GM23338 (cell line): ENCODE measurements around the gene CGB1. TPM values are rescaled to one million over a fixed set of nuclear protein-coding genes. Genes with fewer than 3 reads are reported as not detected.
A peak's percentile ranks its signal among the peaks of the same experiment; 100 is the strongest.

Experiments used
- ATAC-seq: fragments of 200-7000 bp; cut with Tn5 transposase; 3 replicates; pipeline ENCODE4 v1.9.1; 2020
- DNase-seq: peaks from one replicate; pipeline ENCODE4 v3.0.0-alpha.2; 2015; ENCODE audit warnings: low spot score
- H2AFZ ChIP-seq: fragments of 200-600 bp; sonication (generic); 2 replicates; pipeline ENCODE4 v1.8.0; 2016; ENCODE audit warnings: antibody characterized with exemption, mild to moderate bottlenecking, moderate library complexity
- H3F3A ChIP-seq: fragments of 200-600 bp; sonication (generic); replicated peaks from 2 replicates; pipeline ENCODE4 v1.8.0; 2017; ENCODE audit warnings: antibody characterized with exemption, mixed run types, low read depth
- H3K27ac ChIP-seq: fragments of 200-600 bp; sonication (generic); 2 replicates; pipeline ENCODE4 v1.6.1; 2016; ENCODE audit warnings: low read depth
- H3K27me3 ChIP-seq: fragments of 200-600 bp; sonication (generic); 2 replicates; pipeline ENCODE4 v1.8.0; 2016; ENCODE audit warnings: mild to moderate bottlenecking, mixed run types, moderate library complexity; ENCODE audit not compliant: insufficient read depth
- H3K36me3 ChIP-seq: fragments of 200-600 bp; sonication (generic); 2 replicates; pipeline ENCODE4 v1.8.0; 2016; ENCODE audit warnings: mild to moderate bottlenecking; ENCODE audit not compliant: insufficient read depth
- H3K4me1 ChIP-seq: fragments of 200-600 bp; sonication (generic); 2 replicates; pipeline ENCODE4 v1.8.0; 2016; ENCODE audit warnings: mild to moderate bottlenecking, moderate library complexity; ENCODE audit not compliant: insufficient read depth
- H3K4me2 ChIP-seq: fragments of 200-600 bp; sonication (generic); 2 replicates; pipeline ENCODE4 v1.7.1; 2017; ENCODE audit warnings: mixed run types
- H3K4me3 ChIP-seq: fragments of 200-600 bp; sonication (generic); 2 replicates; pipeline ENCODE4 v1.6.1; 2016; ENCODE audit warnings: mixed run types
- H3K79me2 ChIP-seq: fragments of 200-600 bp; sonication (generic); replicated peaks from 2 replicates; pipeline ENCODE4 v1.8.0; 2017; ENCODE audit warnings: mild to moderate bottlenecking; ENCODE audit not compliant: insufficient read depth
- H3K9me2 ChIP-seq: fragments of 200-600 bp; sonication (generic); 2 replicates; pipeline ENCODE4 v1.8.0; 2017; ENCODE audit not compliant: insufficient read depth
- H4K20me1 ChIP-seq: fragments of 200-600 bp; sonication (generic); replicated peaks from 2 replicates; pipeline ENCODE4 v1.8.0; 2017; ENCODE audit warnings: mild to moderate bottlenecking; ENCODE audit not compliant: insufficient read depth
- H3K27ac Mint-ChIP-seq: 2 replicates; pipeline ENCODE4 v1.8.0; 2020; ENCODE audit warnings: inconsistent platforms, mild to moderate bottlenecking, moderate library complexity, mixed read lengths
- H3K27me3 Mint-ChIP-seq: 3 replicates; pipeline ENCODE4 v1.8.0; 2022; ENCODE audit warnings: low read depth, mild to moderate bottlenecking, moderate library complexity, mixed read lengths, inconsistent platforms; ENCODE audit not compliant: insufficient read depth, poor library complexity
- H3K36me3 Mint-ChIP-seq: 3 replicates; pipeline ENCODE4 v1.8.0; 2021; ENCODE audit warnings: low read depth, mild to moderate bottlenecking, inconsistent platforms, moderate library complexity, mixed read lengths
- H3K4me1 Mint-ChIP-seq: 3 replicates; pipeline ENCODE4 v1.8.0; 2020; ENCODE audit warnings: mild to moderate bottlenecking, inconsistent platforms, mixed read lengths
- H3K4me3 Mint-ChIP-seq: 3 replicates; pipeline ENCODE4 v1.8.0; 2021; ENCODE audit warnings: moderate library complexity, mild to moderate bottlenecking, inconsistent platforms, mixed read lengths
- H3K9me3 Mint-ChIP-seq: 3 replicates; pipeline ENCODE4 v1.8.0; 2020; ENCODE audit warnings: moderate library complexity, mild to moderate bottlenecking, inconsistent platforms, mixed read lengths
- EZH2 ChIP-seq: fragments of 200-600 bp; sonication (generic); IDR thresholded peaks from one replicate; pipeline ENCODE4 v1.8.0; 2017; ENCODE audit warnings: antibody characterized with exemption, mild to moderate bottlenecking, low read depth; ENCODE audit not compliant: unreplicated experiment
- JUNB ChIP-seq: IDR thresholded peaks from one replicate; pipeline ENCODE4 v1.6.1; 2016; ENCODE audit warnings: antibody characterized with exemption; ENCODE audit not compliant: unreplicated experiment
- NANOG ChIP-seq: IDR thresholded peaks from 2 replicates; pipeline ENCODE4 v1.6.1; 2016; ENCODE audit warnings: antibody characterized with exemption, borderline replicate concordance
- POLR2AphosphoS5 ChIP-seq: IDR thresholded peaks from 2 replicates; pipeline ENCODE4 v1.6.1; 2016; ENCODE audit warnings: antibody characterized with exemption, low read depth
- STAT1 ChIP-seq: IDR thresholded peaks from one replicate; pipeline ENCODE4 v1.6.1; 2016; ENCODE audit warnings: antibody characterized with exemption; ENCODE audit not compliant: unreplicated experiment
- ZNF331 ChIP-seq: fragments of 250-450 bp; sonication (Bioruptor Pico); IDR thresholded peaks from 2 replicates; pipeline ENCODE4 v1.5.0; 2020; ENCODE audit warnings: low read depth, mild to moderate bottlenecking, moderate library complexity
- polyA plus RNA-seq: library from polyadenylated mRNA; unstranded; fragments of >200 nt; fragmentation: Nextera tagmentation; extraction: Ambion mirVana; gene quantifications from 2 replicates; pipeline ENCODE4 v1.2.1, GENCODE V29; 2016
- total RNA-seq: library from RNA; depleted of rRNA; stranded (reverse); fragments of >200 nt; shearing (Covaris generic); gene quantifications from 2 replicates; pipeline ENCODE4 v1.2.3, GENCODE V29; 2014
- TF ChIP-seq, protein P1 (sequence below), 2 experiments: fragments of 200-600 bp in 1 of 2; sonication (generic) in 1 of 2; conservative IDR thresholded peaks; 2 replicates each; pipeline versions ENCODE4 v1.5.1 to v1.6.1; 2016 to 2017; ENCODE audit warnings: antibody characterized with exemption in 2 of 2, low read depth in 2 of 2, mild to moderate bottlenecking in 2 of 2, moderate library complexity in 1 of 2
- TF ChIP-seq, protein P2 (sequence below): IDR thresholded peaks from one replicate; pipeline ENCODE4 v1.6.1; 2018; ENCODE audit warnings: antibody characterized with exemption; ENCODE audit not compliant: unreplicated experiment

CGB1 gene
- total and polyA plus RNA-seq, 2 experiments from 2014 or later, result 0.52 TPM; not detected in 1

DNA sequence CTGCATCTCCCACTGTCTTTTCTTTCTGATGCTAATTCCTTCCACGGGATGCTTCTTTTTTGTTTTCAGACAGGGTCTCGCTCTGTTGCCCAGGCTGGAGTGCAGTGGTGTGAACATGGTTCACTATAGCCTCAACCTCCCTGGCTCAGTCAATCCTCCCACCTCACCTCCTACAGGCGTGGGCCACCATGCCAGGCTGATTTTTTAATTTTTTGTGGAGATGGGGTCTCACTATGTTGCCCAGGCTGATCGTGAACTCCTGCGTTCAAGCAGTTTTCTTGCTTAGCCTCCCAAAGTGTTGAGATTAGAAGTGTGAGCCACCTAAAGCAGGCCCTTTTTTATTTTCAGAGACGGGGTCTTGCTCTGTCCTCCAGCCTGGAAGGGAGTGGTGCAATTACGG is 48.4 kb downstream of the CGB1 start (continued):
- TF ChIP-seq, protein P1, sequence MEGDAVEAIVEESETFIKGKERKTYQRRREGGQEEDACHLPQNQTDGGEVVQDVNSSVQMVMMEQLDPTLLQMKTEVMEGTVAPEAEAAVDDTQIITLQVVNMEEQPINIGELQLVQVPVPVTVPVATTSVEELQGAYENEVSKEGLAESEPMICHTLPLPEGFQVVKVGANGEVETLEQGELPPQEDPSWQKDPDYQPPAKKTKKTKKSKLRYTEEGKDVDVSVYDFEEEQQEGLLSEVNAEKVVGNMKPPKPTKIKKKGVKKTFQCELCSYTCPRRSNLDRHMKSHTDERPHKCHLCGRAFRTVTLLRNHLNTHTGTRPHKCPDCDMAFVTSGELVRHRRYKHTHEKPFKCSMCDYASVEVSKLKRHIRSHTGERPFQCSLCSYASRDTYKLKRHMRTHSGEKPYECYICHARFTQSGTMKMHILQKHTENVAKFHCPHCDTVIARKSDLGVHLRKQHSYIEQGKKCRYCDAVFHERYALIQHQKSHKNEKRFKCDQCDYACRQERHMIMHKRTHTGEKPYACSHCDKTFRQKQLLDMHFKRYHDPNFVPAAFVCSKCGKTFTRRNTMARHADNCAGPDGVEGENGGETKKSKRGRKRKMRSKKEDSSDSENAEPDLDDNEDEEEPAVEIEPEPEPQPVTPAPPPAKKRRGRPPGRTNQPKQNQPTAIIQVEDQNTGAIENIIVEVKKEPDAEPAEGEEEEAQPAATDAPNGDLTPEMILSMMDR (conservative IDR thresholded peaks at IDR 0.05; ENCODE audit: low read depth in 2 of 2), result no peak
- TF ChIP-seq EZH2, result no peak
- no peak for TF ChIP-seq POLR2AphosphoS5
- no peak for TF ChIP-seq JUNB
- TF ChIP-seq NANOG, result no peak
- TF ChIP-seq, protein P2, sequence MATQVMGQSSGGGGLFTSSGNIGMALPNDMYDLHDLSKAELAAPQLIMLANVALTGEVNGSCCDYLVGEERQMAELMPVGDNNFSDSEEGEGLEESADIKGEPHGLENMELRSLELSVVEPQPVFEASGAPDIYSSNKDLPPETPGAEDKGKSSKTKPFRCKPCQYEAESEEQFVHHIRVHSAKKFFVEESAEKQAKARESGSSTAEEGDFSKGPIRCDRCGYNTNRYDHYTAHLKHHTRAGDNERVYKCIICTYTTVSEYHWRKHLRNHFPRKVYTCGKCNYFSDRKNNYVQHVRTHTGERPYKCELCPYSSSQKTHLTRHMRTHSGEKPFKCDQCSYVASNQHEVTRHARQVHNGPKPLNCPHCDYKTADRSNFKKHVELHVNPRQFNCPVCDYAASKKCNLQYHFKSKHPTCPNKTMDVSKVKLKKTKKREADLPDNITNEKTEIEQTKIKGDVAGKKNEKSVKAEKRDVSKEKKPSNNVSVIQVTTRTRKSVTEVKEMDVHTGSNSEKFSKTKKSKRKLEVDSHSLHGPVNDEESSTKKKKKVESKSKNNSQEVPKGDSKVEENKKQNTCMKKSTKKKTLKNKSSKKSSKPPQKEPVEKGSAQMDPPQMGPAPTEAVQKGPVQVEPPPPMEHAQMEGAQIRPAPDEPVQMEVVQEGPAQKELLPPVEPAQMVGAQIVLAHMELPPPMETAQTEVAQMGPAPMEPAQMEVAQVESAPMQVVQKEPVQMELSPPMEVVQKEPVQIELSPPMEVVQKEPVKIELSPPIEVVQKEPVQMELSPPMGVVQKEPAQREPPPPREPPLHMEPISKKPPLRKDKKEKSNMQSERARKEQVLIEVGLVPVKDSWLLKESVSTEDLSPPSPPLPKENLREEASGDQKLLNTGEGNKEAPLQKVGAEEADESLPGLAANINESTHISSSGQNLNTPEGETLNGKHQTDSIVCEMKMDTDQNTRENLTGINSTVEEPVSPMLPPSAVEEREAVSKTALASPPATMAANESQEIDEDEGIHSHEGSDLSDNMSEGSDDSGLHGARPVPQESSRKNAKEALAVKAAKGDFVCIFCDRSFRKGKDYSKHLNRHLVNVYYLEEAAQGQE, result no peak

DNA sequence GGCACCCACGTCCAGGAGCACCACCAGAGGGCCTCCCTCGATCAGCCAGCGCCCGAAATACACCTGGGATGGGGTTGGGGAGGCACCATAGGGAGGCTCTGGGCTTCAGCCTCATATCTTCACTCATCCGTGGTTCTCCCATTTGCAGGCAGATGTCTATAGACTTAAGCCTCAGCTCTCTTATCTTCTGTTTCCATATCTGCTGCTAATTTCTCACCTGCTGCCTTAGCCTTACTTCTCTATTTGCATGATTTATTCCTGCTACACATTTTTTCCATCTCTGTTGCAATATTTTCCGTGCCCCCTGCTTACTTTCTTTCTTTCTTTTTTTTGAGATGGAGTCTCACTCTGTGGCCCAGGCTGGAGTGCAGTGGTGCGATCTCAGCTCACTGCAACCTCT is 49.4 kb downstream of the CGB1 start:
- Histone ChIP-seq H4K20me1 (peaks cover 13% of the 10 kb centered on the region), H3K4me1 (peaks cover 7% of the 10 kb centered on the region; the same call in 1 of the 2 replicates), H3K4me3 (no peak overlapping the region), H2AFZ (no peak overlapping the region), H3K36me3 (peaks cover 6% of the 10 kb centered on the region), H3K27me3 (no peaks in the 10 kb centered on the region), H3F3A (0 out of 2 replicates have a peak, but pooled peaks cover 3% of the 10 kb centered on the region), H3K79me2 (peaks cover 9% of the 10 kb centered on the region; the same call in 1 of the 2 replicates), H3K27ac (no peak overlapping the region), H3K9me2 (no peaks in the 10 kb centered on the region), H3K4me2 (no peak overlapping the region)
- peaks cover 2% of the 10 kb centered on the region for H3K27me3 Mint-ChIP-seq
- DNase-seq (no peak), ATAC-seq (no peak)
- H3K9me3 Mint-ChIP-seq, result no peaks in the 10 kb centered on the region
- H3K36me3 Mint-ChIP-seq, result peaks cover 63% of the 10 kb centered on the region
- H3K4me1 Mint-ChIP-seq, result peaks cover 11% of the 10 kb centered on the region; the same call in 2 of the 3 replicates
- TF ChIP-seq STAT1, result no peak
- TF ChIP-seq, protein P1 (conservative IDR thresholded peaks at IDR 0.05; ENCODE audit: low read depth in 2 of 2), result peak; percentile 9 to 43; a peak in 2 of 4 replicates
- no peak for TF ChIP-seq ZNF331 (CRISPR knock-in tag)
- no peak overlapping the region for H3K27ac Mint-ChIP-seq
- no peak overlapping the region for H3K4me3 Mint-ChIP-seq
